ENCODE measurements around the gene BCR. TPM values are rescaled to one million over a fixed set of nuclear protein-coding genes. Genes with fewer than 3 reads are reported as not detected.

Gene BCR
- total RNA-seq, 4 donors from 2014 or later: 38.7 to 50.0 (median 47.5) TPM

GRCh38 chr22:23251445-23252093, 71.3 kb downstream of the BCR start:
- DNase-seq: no peak
- no peaks in the 10 kb centered on the region for H3K9me3 ChIP-seq
- 0% methylated on average over 1 of the region's 8 CpGs; no CpG with 5 or more reads in 1 of the 2 donors for WGBS, 2 donors
- peak overlapping the region in 1 of 4 donors; percentile 39 for H3K27ac ChIP-seq
- no peaks in the 10 kb centered on the region for H3K27me3 ChIP-seq
- TF ChIP-seq CTCF (IDR thresholded peaks at IDR 0.05) (no peak), POLR2A (IDR thresholded peaks at IDR 0.05) (no peak)
- H3K4me3 ChIP-seq: no peak overlapping the region
- H3K36me3 ChIP-seq: peaks cover 0 to 33% (median 8%) of the 10 kb centered on the region in 3 donors
- peaks cover 13 to 40% (median 19%) of the 10 kb centered on the region in 3 donors for H3K4me1 ChIP-seq
- intact Hi-C loops (cut with DNase I): no loop called here

GRCh38 chr22:23253475-23254055, 73.3 kb downstream of the BCR start:
- Histone ChIP-seq H3K36me3 (peaks cover 0 to 46% (median 8%) of the 10 kb centered on the region in 3 donors), H3K27ac (no peak overlapping the region), H3K27me3 (no peaks in the 10 kb centered on the region), H3K9me3 (no peaks in the 10 kb centered on the region), H3K4me1 (peaks cover 23 to 53% (median 32%) of the 10 kb centered on the region in 3 donors), H3K4me3 (no peak overlapping the region)
- TF ChIP-seq CTCF (IDR thresholded peaks at IDR 0.05) (no peak), POLR2A (IDR thresholded peaks at IDR 0.05) (no peak)
- no peak for DNase-seq
- intact Hi-C loops (cut with DNase I): no loop called here
- 83 to 85% methylated on average over 4 to 6 of the region's 19 CpGs for WGBS, 2 donors

GRCh38 chr22:23255506-23256170, 75.3 kb downstream of the BCR start:
- intact Hi-C loops (cut with DNase I): no loop called here
- no peaks in the 10 kb centered on the region for H3K9me3 ChIP-seq
- peaks cover 0 to 61% (median 8%) of the 10 kb centered on the region in 3 donors for H3K36me3 ChIP-seq
- H3K4me1 ChIP-seq: peaks cover 20 to 54% (median 29%) of the 10 kb centered on the region in 3 donors
- DNase-seq: no peak
- no peaks in the 10 kb centered on the region for H3K27me3 ChIP-seq
- 48 to 49% methylated on average over 3 to 4 of the region's 8 CpGs for WGBS, 2 donors
- no peak overlapping the region for H3K4me3 ChIP-seq
- TF ChIP-seq POLR2A (IDR thresholded peaks at IDR 0.05) (no peak), CTCF (IDR thresholded peaks at IDR 0.05) (no peak)
- H3K27ac ChIP-seq: peak overlapping the region in 1 of 4 donors; percentile 84

- peak overlapping the region; percentile 28 to 84 (median 78) for H3K27ac ChIP-seq
- no peaks in the 10 kb centered on the region for H3K9me3 ChIP-seq
- no peaks in the 10 kb centered on the region for H3K27me3 ChIP-seq
- intact Hi-C loops (cut with DNase I): no loop called here
- DNase-seq: no peak
- peaks cover 0 to 68% (median 8%) of the 10 kb centered on the region in 3 donors for H3K36me3 ChIP-seq
- no peak overlapping the region for H3K4me3 ChIP-seq
- TF ChIP-seq CTCF (IDR thresholded peaks at IDR 0.05) (no peak), POLR2A (IDR thresholded peaks at IDR 0.05) (no peak)
- 77 to 84% methylated on average over 3 to 5 of the region's 10 CpGs for WGBS, 2 donors
- peaks cover 20 to 48% (median 25%) of the 10 kb centered on the region in 3 donors for H3K4me1 ChIP-seq
Observed at GRCh38 chr22:23256171-23256932, 76.0 kb downstream of the BCR start.
